MM.1S (cell line): Measurements from ENCODE around the gene C17orf50.

ENCODE experiments used
- EZH2 ChIP-seq: fragments of 300-600 bp; sonication (generic); optimal IDR thresholded peaks from 2 replicates; pipeline ENCODE3; 2017; ENCODE audit warnings: low read depth, mild to moderate bottlenecking, antibody characterized with exemption, low read length, mixed read lengths
- TF ChIP-seq, protein P1 (sequence below): fragments of 300-600 bp; sonication (generic); IDR thresholded peaks from 2 replicates; pipeline ENCODE4 v1.5.1; 2016; ENCODE audit warnings: antibody characterized with exemption, low read length, mixed read lengths

DNA sequence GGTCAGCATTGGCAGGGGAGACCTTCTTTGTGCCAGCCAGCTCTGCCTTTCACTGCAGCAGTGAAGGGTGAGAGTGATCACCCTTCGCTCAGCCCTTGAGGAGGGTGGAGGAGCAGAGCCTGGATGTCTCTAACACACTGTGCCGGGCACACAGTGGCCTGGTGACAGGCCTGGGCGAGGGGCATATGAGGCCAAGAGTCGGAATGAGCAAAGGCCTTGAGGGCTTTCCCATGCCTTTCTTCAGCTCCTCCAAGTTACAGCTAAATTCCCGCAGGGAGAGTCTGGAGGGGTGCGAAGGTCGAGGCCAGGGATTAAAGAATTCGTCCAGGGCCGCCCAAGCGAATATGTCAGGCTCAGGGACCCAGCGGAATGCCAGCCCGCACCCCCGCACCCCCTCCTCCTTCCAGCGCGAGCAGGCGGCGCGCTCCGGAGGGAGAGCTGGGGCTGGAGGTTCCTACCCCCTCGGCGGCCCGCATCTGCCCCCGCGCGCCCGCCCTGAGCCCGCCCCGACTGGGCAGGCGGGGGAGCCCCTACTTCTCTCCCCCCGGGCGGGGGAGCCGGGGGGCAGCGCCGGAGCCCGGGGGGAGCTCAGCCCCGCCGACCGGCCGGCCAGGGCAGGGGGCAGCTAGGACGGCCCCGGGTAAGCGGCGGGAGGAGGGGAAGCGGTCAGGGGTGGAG, 29.3 kb upstream of the C17orf50 start, which contains the start of gene RASL10B:
- TF ChIP-seq, protein P1, sequence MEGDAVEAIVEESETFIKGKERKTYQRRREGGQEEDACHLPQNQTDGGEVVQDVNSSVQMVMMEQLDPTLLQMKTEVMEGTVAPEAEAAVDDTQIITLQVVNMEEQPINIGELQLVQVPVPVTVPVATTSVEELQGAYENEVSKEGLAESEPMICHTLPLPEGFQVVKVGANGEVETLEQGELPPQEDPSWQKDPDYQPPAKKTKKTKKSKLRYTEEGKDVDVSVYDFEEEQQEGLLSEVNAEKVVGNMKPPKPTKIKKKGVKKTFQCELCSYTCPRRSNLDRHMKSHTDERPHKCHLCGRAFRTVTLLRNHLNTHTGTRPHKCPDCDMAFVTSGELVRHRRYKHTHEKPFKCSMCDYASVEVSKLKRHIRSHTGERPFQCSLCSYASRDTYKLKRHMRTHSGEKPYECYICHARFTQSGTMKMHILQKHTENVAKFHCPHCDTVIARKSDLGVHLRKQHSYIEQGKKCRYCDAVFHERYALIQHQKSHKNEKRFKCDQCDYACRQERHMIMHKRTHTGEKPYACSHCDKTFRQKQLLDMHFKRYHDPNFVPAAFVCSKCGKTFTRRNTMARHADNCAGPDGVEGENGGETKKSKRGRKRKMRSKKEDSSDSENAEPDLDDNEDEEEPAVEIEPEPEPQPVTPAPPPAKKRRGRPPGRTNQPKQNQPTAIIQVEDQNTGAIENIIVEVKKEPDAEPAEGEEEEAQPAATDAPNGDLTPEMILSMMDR: no peak
- TF ChIP-seq EZH2: no peak
